ENCODE measurements around the gene CASZ1. TPM values are rescaled to one million over a fixed set of nuclear protein-coding genes. Genes with fewer than 3 reads are reported as not detected.
A peak's percentile ranks its signal among the peaks of the same experiment; 100 is the strongest.

CASZ1 gene
- total and polyA plus RNA-seq, 9 of the 15 experiments (the other 6 are each of a cell fraction or from before 2014, with no cell fraction given), result 0.01 to 4.0 (median 0.76) TPM; not detected in 1

- peak in 1 of 2 experiments; percentile 76; a peak in 2 of 4 replicates for TF ChIP-seq ZNF318 (IDR thresholded peaks at IDR 0.05; ENCODE audit: borderline replicate concordance in 1 of 2, low read depth in 1 of 2)
- TF ChIP-seq ARID1B (IDR thresholded peaks at IDR 0.05), result no peak
- TF ChIP-seq IRF1 (CRISPR knock-in tag; IDR thresholded peaks at IDR 0.05; ENCODE audit: borderline replicate concordance), result no peak
- TF ChIP-seq ZBTB12 (CRISPR knock-in tag; IDR thresholded peaks at IDR 0.05), result no peak
- no peak for TF ChIP-seq ZFPM2 (CRISPR knock-in tag; IDR thresholded peaks at IDR 0.05)
- no peak for TF ChIP-seq MEF2A (IDR thresholded peaks at IDR 0.05; ENCODE audit: control insufficient read depth, low read depth, low read length)
- TF ChIP-seq ETV1 (tag; conservative IDR thresholded peaks at IDR 0.05; ENCODE audit: low read depth), result no peak
- TF ChIP-seq NFRKB (IDR thresholded peaks at IDR 0.05; ENCODE audit: low read depth), result peak; percentile 84
- TF ChIP-seq MLLT1 (IDR thresholded peaks at IDR 0.05), result 0 out of 4 replicates have a peak, but pooled peaks of 1 of the 2 experiments have one; percentile 20
- no peak for TF ChIP-seq THAP12 (CRISPR knock-in tag; IDR thresholded peaks at IDR 0.05)
- TF ChIP-seq MECOM (CRISPR knock-in tag; IDR thresholded peaks at IDR 0.05), result no peak
Observed at GRCh38 chr1:10833630-10834557, 37.4 kb upstream of the CASZ1 start (continued).
